Trophoblast cell (in vitro differentiated cells and primary cell): ENCODE measurements around the gene KCP.

Experiments
- DNase-seq, 2 donors: peaks; one replicate each; pipeline ENCODE4 v3.0.0-alpha.2; 2016
- H2AFZ ChIP-seq: 2 replicates; pipeline ENCODE4 v1.6.1; 2013; ENCODE audit warnings: low read length, moderate library complexity, mild to moderate bottlenecking; ENCODE audit not compliant: insufficient read depth, poor library complexity
- H2AK5ac ChIP-seq: 2 replicates; pipeline ENCODE4 v1.6.1; 2013; ENCODE audit warnings: mild to moderate bottlenecking, low read length
- H2BK120ac ChIP-seq: 2 replicates; pipeline ENCODE4 v1.6.1; 2013; ENCODE audit warnings: low read length, mild to moderate bottlenecking, moderate library complexity; ENCODE audit not compliant: insufficient read depth, poor library complexity
- H2BK12ac ChIP-seq: 2 replicates; pipeline ENCODE4 v1.6.1; 2013; ENCODE audit warnings: mild to moderate bottlenecking, low read length, moderate library complexity
- H2BK5ac ChIP-seq: 2 replicates; pipeline ENCODE4 v1.6.1; 2013; ENCODE audit warnings: low read length, low read depth, moderate library complexity, mild to moderate bottlenecking; ENCODE audit not compliant: poor library complexity
- H3K14ac ChIP-seq: 2 replicates; pipeline ENCODE4 v1.6.1; 2013; ENCODE audit warnings: mild to moderate bottlenecking, low read length
- H3K18ac ChIP-seq: 2 replicates; pipeline ENCODE4 v1.6.1; 2013; ENCODE audit warnings: mild to moderate bottlenecking, low read length
- H3K23ac ChIP-seq: 2 replicates; pipeline ENCODE4 v1.6.1; 2013; ENCODE audit warnings: low read length
- H3K27ac ChIP-seq: 2 replicates; pipeline ENCODE4 v1.5.1; 2013; ENCODE audit warnings: low read depth, mild to moderate bottlenecking, inconsistent platforms, low read length, moderate library complexity
- H3K27me3 ChIP-seq: 2 replicates; pipeline ENCODE4 v1.6.1; 2013; ENCODE audit warnings: inconsistent platforms, mild to moderate bottlenecking, low read length, moderate library complexity; ENCODE audit not compliant: insufficient read depth
- H3K36me3 ChIP-seq, 2 experiments: 1 replicate in 1 of 2; 2 replicates in 1 of 2; pipeline ENCODE4 v1.6.1; 2013; ENCODE audit warnings: low read length in 2 of 2, mild to moderate bottlenecking in 2 of 2, moderate library complexity in 1 of 2; ENCODE audit not compliant: insufficient read depth in 2 of 2, control insufficient read depth in 1 of 2
- H3K4ac ChIP-seq: 2 replicates; pipeline ENCODE4 v1.6.1; 2013; ENCODE audit warnings: low read depth, mild to moderate bottlenecking, low read length, moderate library complexity
- H3K4me1 ChIP-seq, 2 experiments: 1 replicate in 1 of 2; 2 replicates in 1 of 2; pipeline ENCODE4 v1.6.1; 2013; ENCODE audit warnings: low read length in 2 of 2, mild to moderate bottlenecking in 2 of 2, moderate library complexity in 1 of 2; ENCODE audit not compliant: insufficient read depth in 2 of 2, control insufficient read depth in 1 of 2
- H3K4me2 ChIP-seq: 2 replicates; pipeline ENCODE4 v1.6.1; 2013; ENCODE audit warnings: inconsistent platforms, mild to moderate bottlenecking, low read length, moderate library complexity
- H3K4me3 ChIP-seq: 2 replicates; pipeline ENCODE4 v1.5.1; 2013; ENCODE audit warnings: mild to moderate bottlenecking, low read depth, low read length, inconsistent platforms
- H3K79me1 ChIP-seq: one replicate; pipeline ENCODE4 v1.6.1; 2013; ENCODE audit warnings: low read length
- H3K79me2 ChIP-seq: 2 replicates; pipeline ENCODE4 v1.6.1; 2013; ENCODE audit warnings: low read length, mild to moderate bottlenecking; ENCODE audit not compliant: control insufficient read depth, insufficient read depth, poor library complexity
- H3K9ac ChIP-seq: 2 replicates; pipeline ENCODE4 v1.6.1; 2013; ENCODE audit warnings: mild to moderate bottlenecking, low read length
- H3K9me3 ChIP-seq: 2 replicates; pipeline ENCODE4 v1.6.1; 2013; ENCODE audit warnings: low read depth, mild to moderate bottlenecking, control low read depth, inconsistent platforms, low read length; ENCODE audit not compliant: insufficient read depth
- H4K12ac ChIP-seq: 2 replicates; pipeline ENCODE4 v1.6.1; 2013; ENCODE audit warnings: low read depth, mild to moderate bottlenecking, low read length, moderate library complexity
- H4K8ac ChIP-seq: 2 replicates; pipeline ENCODE4 v1.6.1; 2013; ENCODE audit warnings: low read depth, mild to moderate bottlenecking, low read length, moderate library complexity
- H4K91ac ChIP-seq: one replicate; pipeline ENCODE4 v1.6.1; 2013; ENCODE audit warnings: low read depth, mild to moderate bottlenecking, low read length, moderate library complexity
- WGBS: extraction: QIAGEN DNeasy Blood & Tissue Kit; methylation state at CpG from one replicate; pipeline ENCODE4 v1.1.7; 2013; ENCODE audit warnings: missing lambda C conversion rate; ENCODE audit not compliant: insufficient read length, insufficient coverage; ENCODE audit errors: extremely low coverage; 5-methylcytosine and 5-hydroxymethylcytosine counted together

KCP gene

GRCh38 chr7:128937271-128937646 lies 26.8 kb upstream of the KCP start:
- no peak overlapping the region for H2AK5ac ChIP-seq
- H3K4ac ChIP-seq = no peak overlapping the region
- no peak overlapping the region for H2BK5ac ChIP-seq
- H3K9me3 ChIP-seq = peaks cover 5% of the 10 kb centered on the region
- H3K79me1 ChIP-seq = no peaks in the 10 kb centered on the region
- peaks cover 36% of the 10 kb centered on the region for H3K27me3 ChIP-seq
- no peak overlapping the region for H3K4me3 ChIP-seq
- no peak overlapping the region for H3K9ac ChIP-seq
- H3K27ac ChIP-seq = no peak overlapping the region
- H4K91ac ChIP-seq = no peak overlapping the region
- peaks cover 0 to 3% of the 10 kb centered on the region in 2 experiments for H3K4me1 ChIP-seq
- DNase-seq = no peak
- H2BK12ac ChIP-seq = no peak overlapping the region
- no peak overlapping the region for H2AFZ ChIP-seq
- H4K8ac ChIP-seq = no peak overlapping the region
- H4K12ac ChIP-seq = no peak overlapping the region
- H3K79me2 ChIP-seq = no peaks in the 10 kb centered on the region
- H3K4me2 ChIP-seq = no peak overlapping the region
- no peak overlapping the region for H2BK120ac ChIP-seq
- no peak overlapping the region for H3K23ac ChIP-seq
- H3K36me3 ChIP-seq = no peaks in the 10 kb centered on the region
- no CpG with 5 or more reads among the region's 17 CpGs for WGBS
- no peak overlapping the region for H3K14ac ChIP-seq
- H3K18ac ChIP-seq = no peak overlapping the region

- Histone ChIP-seq H3K23ac (no peak overlapping the region), H2BK5ac (no peak overlapping the region), H3K4ac (no peak overlapping the region), H3K14ac (no peak overlapping the region), H3K36me3 (no peaks in the 10 kb centered on the region), H2AFZ (no peak overlapping the region), H3K27ac (no peak overlapping the region), H3K9ac (no peak overlapping the region), H3K18ac (no peak overlapping the region), H3K9me3 (peaks cover 5% of the 10 kb centered on the region), H3K79me2 (no peaks in the 10 kb centered on the region), H4K12ac (no peak overlapping the region), H3K4me2 (no peak overlapping the region), H4K8ac (no peak overlapping the region), H3K79me1 (no peaks in the 10 kb centered on the region), H4K91ac (no peak overlapping the region), H2AK5ac (no peak overlapping the region), H3K27me3 (peaks cover 36% of the 10 kb centered on the region), H3K4me3 (no peak overlapping the region), H3K4me1 (peaks cover 0 to 3% of the 10 kb centered on the region in 2 experiments), H2BK12ac (no peak overlapping the region), H2BK120ac (no peak overlapping the region)
- WGBS = no CpG with 5 or more reads among the region's 4 CpGs
- no peak for DNase-seq
These were observed 26.3 kb upstream of the KCP start for GRCh38 chr7:128936798-128937197.

DNA sequence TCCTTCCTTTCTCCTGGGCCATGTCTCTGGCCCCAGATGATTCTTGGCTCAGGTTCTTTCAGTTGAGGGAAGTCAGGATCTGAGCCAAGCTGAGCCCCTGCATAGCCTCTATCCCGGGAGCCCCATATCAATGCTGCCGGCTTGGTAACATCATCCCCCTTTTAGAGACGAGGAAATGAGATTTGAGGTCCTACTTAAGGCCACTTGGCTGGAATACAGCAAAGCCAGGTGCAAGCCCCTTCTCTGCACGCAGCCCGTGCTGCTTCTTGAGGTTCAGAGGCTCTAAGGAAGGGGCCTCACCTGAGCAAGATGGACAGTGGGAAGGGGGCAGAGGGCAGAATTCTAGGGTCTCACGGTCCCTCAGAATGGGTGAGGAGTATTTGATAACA lies 24.8 kb upstream of the KCP start:
- Histone ChIP-seq H3K36me3 (no peaks in the 10 kb centered on the region), H2BK5ac (no peak overlapping the region), H3K4me1 (peaks cover 0 to 3% of the 10 kb centered on the region in 2 experiments), H3K27ac (no peak overlapping the region), H3K4ac (no peak overlapping the region), H3K18ac (no peak overlapping the region), H3K14ac (no peak overlapping the region), H3K79me2 (no peaks in the 10 kb centered on the region), H4K91ac (no peak overlapping the region), H2AFZ (no peak overlapping the region), H3K79me1 (no peaks in the 10 kb centered on the region), H3K27me3 (peaks cover 36% of the 10 kb centered on the region), H3K4me3 (no peak overlapping the region), H2BK120ac (no peak overlapping the region), H3K9ac (no peak overlapping the region), H4K12ac (no peak overlapping the region), H2BK12ac (no peak overlapping the region), H3K4me2 (no peak overlapping the region), H3K23ac (no peak overlapping the region), H2AK5ac (no peak overlapping the region), H3K9me3 (peaks cover 5% of the 10 kb centered on the region), H4K8ac (no peak overlapping the region)
- no CpG with 5 or more reads among the region's 6 CpGs for WGBS
- DNase-seq = no peak

DNA sequence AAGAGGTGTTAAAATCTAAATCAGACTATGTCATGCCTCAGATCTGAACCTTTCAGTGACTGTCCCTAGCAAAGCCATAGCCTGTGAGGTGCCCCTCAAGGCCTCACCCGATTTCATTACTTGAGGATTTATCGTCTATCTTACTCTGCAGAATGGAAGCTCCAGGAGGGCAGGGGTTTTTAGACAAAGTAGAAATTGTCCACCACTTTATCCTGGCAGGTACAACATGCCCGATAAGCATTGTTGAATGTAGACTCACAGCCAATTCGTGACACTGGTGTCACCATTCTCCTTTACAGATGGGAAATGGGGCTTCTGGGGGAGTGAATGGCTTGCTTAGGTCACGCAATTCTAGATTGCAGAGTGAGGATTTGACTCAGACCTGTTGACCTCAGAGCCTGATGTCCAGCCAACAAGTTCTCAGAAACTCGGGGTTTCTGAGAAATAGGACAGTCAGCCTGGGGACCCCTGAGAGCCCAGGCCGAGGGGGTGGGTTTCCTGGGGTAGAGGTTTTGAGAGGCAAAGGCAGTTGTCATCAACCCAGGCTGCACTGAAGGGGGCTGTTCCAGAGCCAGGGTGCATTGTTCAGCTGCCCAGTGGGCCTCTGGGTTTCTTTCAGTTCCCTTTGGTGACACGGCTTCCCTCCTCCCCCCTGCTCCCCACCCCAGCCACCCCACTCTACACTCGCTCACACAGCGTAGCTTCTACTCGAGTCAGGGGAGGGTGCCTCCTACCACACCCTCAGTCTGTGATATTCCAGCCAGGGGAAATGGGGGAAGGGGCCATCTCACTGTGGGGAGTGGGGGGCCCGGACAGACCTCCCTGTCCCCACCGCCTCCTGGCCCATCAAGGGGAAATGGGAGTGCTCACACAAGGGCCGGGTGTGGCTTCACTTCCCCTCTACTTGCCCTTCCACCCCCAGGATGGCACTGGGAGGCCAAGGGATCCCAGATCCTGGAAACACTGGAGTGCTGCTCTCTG lies 24.1 kb upstream of the KCP start:
- peak in 1 of 2 donors; percentile 29 for DNase-seq
- Histone ChIP-seq H2AFZ (no peak overlapping the region), H4K12ac (no peak overlapping the region), H4K91ac (no peak overlapping the region), H3K4me2 (no peak overlapping the region), H3K9me3 (peaks cover 5% of the 10 kb centered on the region), H2BK120ac (no peak overlapping the region), H3K27ac (no peak overlapping the region), H2BK5ac (no peak overlapping the region), H3K27me3 (peaks cover 33% of the 10 kb centered on the region), H3K79me2 (no peaks in the 10 kb centered on the region), H3K79me1 (no peaks in the 10 kb centered on the region), H3K23ac (no peak overlapping the region), H3K36me3 (no peaks in the 10 kb centered on the region), H3K4me1 (peaks cover 0 to 3% of the 10 kb centered on the region in 2 experiments), H3K9ac (no peak overlapping the region), H4K8ac (no peak overlapping the region), H3K4me3 (no peak overlapping the region), H2BK12ac (no peak overlapping the region), H3K14ac (no peak overlapping the region), H3K4ac (no peak overlapping the region), H3K18ac (no peak overlapping the region), H2AK5ac (no peak overlapping the region)
- no CpG with 5 or more reads among the region's 14 CpGs for WGBS
